ENCODE results near the gene CDKN2AIP.

The CDKN2AIP gene

DNA sequence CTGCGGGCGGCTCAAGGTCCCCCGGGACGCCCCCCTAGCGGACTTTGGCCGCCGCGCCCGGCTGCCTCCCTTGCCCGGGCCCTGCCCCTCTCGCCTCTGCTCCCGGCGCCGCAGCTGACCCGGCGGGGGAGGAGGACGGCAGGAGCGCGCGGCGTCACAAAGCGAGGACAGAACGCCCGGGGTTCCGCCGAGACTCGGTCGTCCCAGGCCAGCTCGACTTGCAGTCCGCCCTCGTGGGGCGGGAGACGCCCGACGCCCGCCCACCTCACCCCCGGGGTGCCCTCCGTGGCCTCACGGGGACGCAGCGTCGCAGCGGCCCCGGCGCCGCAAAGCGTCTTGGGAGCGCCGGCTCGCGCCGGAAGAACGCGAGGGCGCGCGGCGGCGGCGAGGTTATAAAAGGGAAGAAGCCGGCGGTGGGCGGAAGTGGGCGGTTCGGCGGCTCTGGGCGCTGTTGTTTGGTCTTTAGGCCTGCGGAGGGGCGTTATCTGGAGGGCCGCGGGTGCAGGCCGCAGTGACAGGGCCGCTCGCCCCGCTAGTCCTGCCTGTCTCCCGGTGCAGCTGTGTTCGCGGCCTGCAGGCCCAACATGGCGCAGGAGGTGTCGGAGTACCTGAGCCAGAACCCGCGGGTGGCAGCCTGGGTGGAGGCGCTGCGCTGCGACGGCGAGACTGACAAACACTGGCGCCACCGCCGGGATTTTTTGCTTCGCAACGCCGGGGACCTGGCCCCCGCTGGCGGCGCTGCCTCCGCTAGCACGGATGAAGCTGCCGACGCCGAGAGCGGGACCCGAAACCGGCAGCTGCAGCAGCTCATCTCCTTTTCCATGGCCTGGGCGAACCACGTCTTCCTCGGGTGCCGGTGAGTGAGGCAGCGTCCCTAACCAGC is at the start of gene CDKN2AIP:
TSS of gene CDKN2AIP (plus strand) at position 423 of the 883 bp plus-strand sequence. CDS start at position 585, 162 bp downstream.
- Histone ChIP-seq H3K27ac (ENCODE audit: low read depth, low read length) (peak within 1 kb of the TSS; percentile 82), H3F3A (ENCODE audit: insufficient read depth) (peaks cover 23% of the 10 kb centered on the region; the same call in 1 of the 2 replicates), H3K36me3 (ENCODE audit: low read length) (peaks cover 37% of the 10 kb centered on the region), H3K9ac (ENCODE audit: low read length) (peak within 1 kb of the TSS; percentile 94), H3K27me3 (ENCODE audit: low read length) (no peaks in the 10 kb centered on the region), H3K79me2 (ENCODE audit: insufficient read depth, low read length) (peaks cover 29% of the 10 kb centered on the region), H3K9me2 (replicated peaks; ENCODE audit: insufficient read depth, low read length) (no peaks in the 10 kb centered on the region), H3K4me3 (ENCODE audit: insufficient read depth, low read length, poor library complexity, severe bottlenecking) (peak within 1 kb of the TSS; percentile 86), H2AFZ (ENCODE audit: low read depth, low read length, severe bottlenecking) (peak within 1 kb of the TSS; percentile 87), H4K20me1 (ENCODE audit: low read depth, low read length) (peaks cover 14% of the 10 kb centered on the region), H3K4me2 (ENCODE audit: low read depth, low read length, poor library complexity, severe bottlenecking) (peak within 1 kb of the TSS; percentile 88), H3K9me3 (ENCODE audit: insufficient read depth, low read length) (no peaks in the 10 kb centered on the region)
- TF ChIP-seq, protein P1, sequence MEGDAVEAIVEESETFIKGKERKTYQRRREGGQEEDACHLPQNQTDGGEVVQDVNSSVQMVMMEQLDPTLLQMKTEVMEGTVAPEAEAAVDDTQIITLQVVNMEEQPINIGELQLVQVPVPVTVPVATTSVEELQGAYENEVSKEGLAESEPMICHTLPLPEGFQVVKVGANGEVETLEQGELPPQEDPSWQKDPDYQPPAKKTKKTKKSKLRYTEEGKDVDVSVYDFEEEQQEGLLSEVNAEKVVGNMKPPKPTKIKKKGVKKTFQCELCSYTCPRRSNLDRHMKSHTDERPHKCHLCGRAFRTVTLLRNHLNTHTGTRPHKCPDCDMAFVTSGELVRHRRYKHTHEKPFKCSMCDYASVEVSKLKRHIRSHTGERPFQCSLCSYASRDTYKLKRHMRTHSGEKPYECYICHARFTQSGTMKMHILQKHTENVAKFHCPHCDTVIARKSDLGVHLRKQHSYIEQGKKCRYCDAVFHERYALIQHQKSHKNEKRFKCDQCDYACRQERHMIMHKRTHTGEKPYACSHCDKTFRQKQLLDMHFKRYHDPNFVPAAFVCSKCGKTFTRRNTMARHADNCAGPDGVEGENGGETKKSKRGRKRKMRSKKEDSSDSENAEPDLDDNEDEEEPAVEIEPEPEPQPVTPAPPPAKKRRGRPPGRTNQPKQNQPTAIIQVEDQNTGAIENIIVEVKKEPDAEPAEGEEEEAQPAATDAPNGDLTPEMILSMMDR (IDR thresholded peaks at IDR 0.05; ENCODE audit: insufficient read depth, low read length, poor library complexity, severe bottlenecking) = no peak
- no peak for TF ChIP-seq EZH2phosphoT487 (conservative IDR thresholded peaks at IDR 0.05; ENCODE audit: low read length)

GRCh38 chr4:183395395-183395794 is 49.0 kb upstream of the CDKN2AIP start:
- H3K9me3 ChIP-seq (ENCODE audit: insufficient read depth, low read length) = no peaks in the 10 kb centered on the region

GRCh38 chr4:183396227-183396637 is 48.2 kb upstream of the CDKN2AIP start:
- Histone ChIP-seq H3K79me2 (ENCODE audit: insufficient read depth, low read length) (no peaks in the 10 kb centered on the region), H2AFZ (ENCODE audit: low read depth, low read length, severe bottlenecking) (no peak overlapping the region), H3F3A (ENCODE audit: insufficient read depth) (no peaks in the 10 kb centered on the region), H3K27me3 (ENCODE audit: low read length) (no peaks in the 10 kb centered on the region), H4K20me1 (ENCODE audit: low read depth, low read length) (no peaks in the 10 kb centered on the region), H3K9ac (ENCODE audit: low read length) (no peak overlapping the region), H3K9me3 (ENCODE audit: insufficient read depth, low read length) (no peaks in the 10 kb centered on the region), H3K27ac (ENCODE audit: low read depth, low read length) (no peak overlapping the region), H3K36me3 (ENCODE audit: low read length) (no peaks in the 10 kb centered on the region), H3K4me3 (ENCODE audit: insufficient read depth, low read length, poor library complexity, severe bottlenecking) (no peak overlapping the region), H3K4me2 (ENCODE audit: low read depth, low read length, poor library complexity, severe bottlenecking) (no peak overlapping the region), H3K9me2 (replicated peaks; ENCODE audit: insufficient read depth, low read length) (no peaks in the 10 kb centered on the region)
- TF ChIP-seq, protein P1 (IDR thresholded peaks at IDR 0.05; ENCODE audit: insufficient read depth, low read length, poor library complexity, severe bottlenecking) = no peak
- no peak for TF ChIP-seq EZH2phosphoT487 (conservative IDR thresholded peaks at IDR 0.05; ENCODE audit: low read length)

More at GRCh38 chr4:183395395-183395794, 49.0 kb upstream of the CDKN2AIP start:
- H4K20me1 ChIP-seq (ENCODE audit: low read depth, low read length) = no peaks in the 10 kb centered on the region
- no peak overlapping the region for H3K9ac ChIP-seq (ENCODE audit: low read length)
- H2AFZ ChIP-seq (ENCODE audit: low read depth, low read length, severe bottlenecking) = no peak overlapping the region
- no peaks in the 10 kb centered on the region for H3K27me3 ChIP-seq (ENCODE audit: low read length)
- no peak overlapping the region for H3K4me3 ChIP-seq (ENCODE audit: insufficient read depth, low read length, poor library complexity, severe bottlenecking)
- no peaks in the 10 kb centered on the region for H3F3A ChIP-seq (ENCODE audit: insufficient read depth)
- H3K9me2 ChIP-seq (replicated peaks; ENCODE audit: insufficient read depth, low read length) = no peaks in the 10 kb centered on the region
- no peak overlapping the region for H3K27ac ChIP-seq (ENCODE audit: low read depth, low read length)
- no peak overlapping the region for H3K4me2 ChIP-seq (ENCODE audit: low read depth, low read length, poor library complexity, severe bottlenecking)
- H3K36me3 ChIP-seq (ENCODE audit: low read length) = no peaks in the 10 kb centered on the region
- H3K79me2 ChIP-seq (ENCODE audit: insufficient read depth, low read length) = no peaks in the 10 kb centered on the region
- TF ChIP-seq, protein P1 (IDR thresholded peaks at IDR 0.05; ENCODE audit: insufficient read depth, low read length, poor library complexity, severe bottlenecking) = no peak
- no peak for TF ChIP-seq EZH2phosphoT487 (conservative IDR thresholded peaks at IDR 0.05; ENCODE audit: low read length)

Measured in SU-DHL-6 (cell line).